Vagina (tissue), 2 donors: ENCODE data around the gene PRKCE. TPM values are rescaled to one million over a fixed set of nuclear protein-coding genes. Genes with fewer than 3 reads are reported as not detected.

ENCODE experiments used
- DNase-seq, 2 donors: peaks; one replicate each; pipeline ENCODE4 v3.0.0-alpha.2; 2017; ENCODE audit errors: extremely low spot score in 2 of 2
- H3K27ac ChIP-seq: fragments of 200-600 bp; sonication (generic); one replicate; pipeline ENCODE4 v1.5.1; 2019
- H3K27me3 ChIP-seq: fragments of 200-600 bp; sonication (generic); one replicate; pipeline ENCODE4 v1.5.1; 2019
- H3K36me3 ChIP-seq, 2 donors: fragments of 200-600 bp; sonication (generic); one replicate each; pipeline ENCODE4 v1.5.1; 2017 to 2019
- H3K4me1 ChIP-seq: fragments of 200-600 bp; sonication (generic); one replicate; pipeline ENCODE4 v1.5.1; 2019
- H3K4me3 ChIP-seq, 2 donors: fragments of 200-600 bp; sonication (generic); 1 replicate in 1 of 2; 2 replicates in 1 of 2; pipeline ENCODE4 v1.5.1; 2016 to 2019
- H3K9me3 ChIP-seq: fragments of 200-600 bp; sonication (generic); one replicate; pipeline ENCODE4 v1.5.1; 2019
- CTCF ChIP-seq, 3 experiments: fragments of 450-650 bp in 2 of 3; fragments of 200-600 bp in 1 of 3; sonication (generic) in 1 of 3; IDR thresholded peaks; one replicate each; pipeline ENCODE4 v1.5.1; 2017 to 2019; ENCODE audit warnings: antibody characterized with exemption in 3 of 3, mild to moderate bottlenecking in 2 of 3, moderate library complexity in 2 of 3
- POLR2A ChIP-seq, 2 donors: fragments of 450-650 bp; IDR thresholded peaks; one replicate each; pipeline ENCODE4 v1.6.1; 2017; ENCODE audit warnings: antibody characterized with exemption in 2 of 2, mild to moderate bottlenecking in 2 of 2, moderate library complexity in 2 of 2
- POLR2AphosphoS5 ChIP-seq, 2 donors: sonication (generic); formaldehyde crosslinking; IDR thresholded peaks; one replicate each; pipeline ENCODE4 v1.9.0; 2017; ENCODE audit warnings: antibody characterized with exemption in 2 of 2, mild to moderate bottlenecking in 2 of 2, low read depth in 1 of 2; ENCODE audit not compliant: insufficient read depth in 1 of 2
- intact Hi-C: fragments of 100-400 bp; cut with DNase I; formaldehyde crosslinking; loops from one replicate; pipeline ENCODE4 v1.15.1; 2023
- total RNA-seq: library from RNA; depleted of rRNA; stranded (reverse); fragments of >200 nt; gene quantifications from one replicate; pipeline ENCODE4 v1.2.3, GENCODE V29; 2016

The PRKCE gene
- total RNA-seq, 1 donor from 2014 or later, result 11.8 TPM

- H3K4me1 ChIP-seq, result peaks cover 13% of the 10 kb centered on the region
- no peak for TF ChIP-seq POLR2A (IDR thresholded peaks at IDR 0.05)
- TF ChIP-seq CTCF (IDR thresholded peaks at IDR 0.05), result no peak
- no peak for TF ChIP-seq POLR2AphosphoS5 (IDR thresholded peaks at IDR 0.05; ENCODE audit: insufficient read depth in 1 of 2, low read depth in 1 of 2)
- no peak overlapping the region for H3K4me3 ChIP-seq
- no peaks in the 10 kb centered on the region for H3K9me3 ChIP-seq
- DNase-seq, result peak in 1 of 2 donors; percentile 54
- no peaks in the 10 kb centered on the region for H3K36me3 ChIP-seq
- intact Hi-C loops, result no loop called here
- no peak overlapping the region for H3K27ac ChIP-seq
- no peaks in the 10 kb centered on the region for H3K27me3 ChIP-seq
These were observed 542.4 kb downstream of the PRKCE start for GRCh38 chr2:46193855-46194254.

- no peaks in the 10 kb centered on the region for H3K9me3 ChIP-seq
- DNase-seq, result peak in 1 of 2 donors; percentile 72
- H3K27ac ChIP-seq, result no peak overlapping the region
- intact Hi-C loops, result no loop called here
- no peaks in the 10 kb centered on the region for H3K36me3 ChIP-seq
- TF ChIP-seq POLR2AphosphoS5 (IDR thresholded peaks at IDR 0.05; ENCODE audit: insufficient read depth in 1 of 2, low read depth in 1 of 2) (no peak), POLR2A (IDR thresholded peaks at IDR 0.05) (no peak), CTCF (IDR thresholded peaks at IDR 0.05) (no peak)
- H3K4me1 ChIP-seq, result peaks cover 14% of the 10 kb centered on the region
- no peaks in the 10 kb centered on the region for H3K27me3 ChIP-seq
- no peak overlapping the region for H3K4me3 ChIP-seq
These were observed 543.4 kb downstream of the PRKCE start for GRCh38 chr2:46194856-46195255.

GRCh38 chr2:46195819-46196218 lies 544.3 kb downstream of the PRKCE start:
- intact Hi-C loops, result no loop called here
- H3K27ac ChIP-seq, result no peak overlapping the region
- no peaks in the 10 kb centered on the region for H3K27me3 ChIP-seq
- no peak overlapping the region for H3K4me3 ChIP-seq
- no peak for TF ChIP-seq POLR2A (IDR thresholded peaks at IDR 0.05)
- no peak for TF ChIP-seq CTCF (IDR thresholded peaks at IDR 0.05)
- no peak for TF ChIP-seq POLR2AphosphoS5 (IDR thresholded peaks at IDR 0.05; ENCODE audit: insufficient read depth in 1 of 2, low read depth in 1 of 2)
- no peaks in the 10 kb centered on the region for H3K36me3 ChIP-seq
- peaks cover 14% of the 10 kb centered on the region for H3K4me1 ChIP-seq
- peak in 1 of 2 donors; percentile 71 for DNase-seq
- H3K9me3 ChIP-seq, result no peaks in the 10 kb centered on the region

- Histone ChIP-seq H3K27ac (no peak overlapping the region), H3K4me3 (no peak overlapping the region), H3K4me1 (peaks cover 14% of the 10 kb centered on the region), H3K27me3 (no peaks in the 10 kb centered on the region), H3K9me3 (no peaks in the 10 kb centered on the region), H3K36me3 (no peaks in the 10 kb centered on the region)
- DNase-seq, result peak in 1 of 2 donors; percentile 64
- TF ChIP-seq CTCF (IDR thresholded peaks at IDR 0.05) (no peak), POLR2AphosphoS5 (IDR thresholded peaks at IDR 0.05; ENCODE audit: insufficient read depth in 1 of 2, low read depth in 1 of 2) (no peak), POLR2A (IDR thresholded peaks at IDR 0.05) (no peak)
- intact Hi-C loops, result no loop called here
These were observed 545.5 kb downstream of the PRKCE start for GRCh38 chr2:46196871-46197462.

- H3K27me3 ChIP-seq, result no peaks in the 10 kb centered on the region
- DNase-seq, result no peak
- TF ChIP-seq CTCF (IDR thresholded peaks at IDR 0.05) (no peak), POLR2AphosphoS5 (IDR thresholded peaks at IDR 0.05; ENCODE audit: insufficient read depth in 1 of 2, low read depth in 1 of 2) (no peak), POLR2A (IDR thresholded peaks at IDR 0.05) (no peak)
- H3K27ac ChIP-seq, result no peak overlapping the region
- intact Hi-C loops, result no loop called here
- peaks cover 14% of the 10 kb centered on the region for H3K4me1 ChIP-seq
- no peaks in the 10 kb centered on the region for H3K9me3 ChIP-seq
- H3K36me3 ChIP-seq, result no peaks in the 10 kb centered on the region
- H3K4me3 ChIP-seq, result no peak overlapping the region
These were observed 546.2 kb downstream of the PRKCE start for GRCh38 chr2:46197672-46198071.
